K562 treated with DMSO at 1 percent for 24 hours (cell line): ENCODE results near the gene NOS3. TPM values are rescaled to one million over a fixed set of nuclear protein-coding genes. Genes with fewer than 3 reads are reported as not detected.

Experiments used
- total RNA-seq: library from RNA; unstranded; fragments of 300-600 nt; gene quantifications from 2 replicates; pipeline ENCODE4 v1.2.3, GENCODE V29; 2022; ENCODE audit warnings: low read depth; ENCODE audit not compliant: insufficient read depth

The NOS3 gene
- 91.7 and 109 TPM in 2 replicates for total RNA-seq

DNA sequence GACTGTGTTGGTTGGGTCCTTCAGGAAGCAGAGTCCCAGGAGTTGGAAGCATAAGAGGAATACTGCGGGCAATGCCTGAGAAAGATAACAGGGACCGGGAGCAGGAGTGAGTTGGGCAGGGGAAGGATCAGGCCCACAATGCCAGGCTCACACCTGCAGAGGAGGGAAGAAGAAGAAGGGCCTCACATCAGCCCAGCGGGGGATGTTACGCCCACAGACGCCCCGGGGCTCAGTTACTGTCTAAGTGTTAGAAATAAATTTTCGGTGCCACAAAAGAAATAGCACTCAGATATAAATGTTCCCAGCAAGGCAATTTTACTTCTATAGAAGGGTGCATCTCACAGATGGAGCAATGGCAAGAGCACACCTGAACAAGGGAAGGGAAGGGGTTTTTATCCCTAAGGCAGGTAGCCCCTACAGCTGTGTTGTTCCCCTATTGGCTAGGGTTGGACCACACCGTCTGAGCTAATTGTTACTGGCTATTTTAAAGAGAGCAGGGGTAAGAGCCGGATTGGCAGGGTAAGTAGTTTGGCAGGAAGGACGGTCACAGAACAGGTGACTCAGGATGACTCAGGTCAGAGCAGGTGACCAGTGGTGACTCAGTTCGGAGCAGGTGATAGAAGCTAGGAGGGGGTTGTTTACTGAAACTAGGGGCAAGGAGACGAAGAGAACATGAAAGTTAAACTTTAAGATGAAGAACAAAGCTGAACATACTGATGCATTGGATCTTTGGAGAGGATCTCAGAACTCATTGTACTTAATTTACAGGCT, at the start of gene NOS3:
Gene NOS3 (plus strand): TSS at position 602 of the 771 bp plus-strand sequence. CDS start 2,787 bp downstream, outside the sequence.

DNA sequence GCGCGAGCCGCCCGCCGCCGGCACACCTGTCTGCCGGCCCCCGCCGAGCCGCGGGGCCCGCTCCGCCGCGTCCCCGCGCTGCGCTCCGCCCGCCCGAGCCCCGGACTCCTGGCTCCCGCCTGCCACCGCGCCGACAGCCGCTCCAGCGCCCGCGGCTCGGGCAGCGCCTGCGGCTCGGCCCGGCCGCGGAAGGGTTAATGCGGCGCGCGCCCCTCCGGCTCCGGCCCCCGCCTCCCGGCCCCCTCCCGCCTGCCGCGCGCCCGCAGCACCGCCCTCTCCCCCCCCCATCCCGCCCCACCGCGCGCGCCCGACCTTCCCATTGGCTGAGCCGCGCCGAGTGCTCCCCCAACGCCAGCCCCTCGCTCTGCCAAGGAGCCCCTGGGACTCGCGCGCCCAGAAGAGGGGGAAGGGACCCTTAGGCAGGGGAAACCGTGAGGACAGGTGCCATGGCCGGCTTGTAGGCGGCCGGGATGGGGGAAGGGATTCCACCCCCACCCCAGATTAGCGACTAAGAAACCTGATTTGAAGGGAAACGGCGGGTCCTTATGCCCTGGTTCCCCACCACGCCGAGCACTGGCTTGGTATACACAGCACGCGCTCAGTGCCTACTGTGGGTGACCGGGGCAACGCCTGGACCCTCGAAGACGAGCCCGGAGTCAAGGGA, 12.6 kb upstream of the NOS3 start, which contains the start of gene KCNH2:
Gene KCNH2 (minus strand): TSS at position 196 of the 664 bp plus-strand sequence. CDS start 408 bp downstream, outside the sequence.

DNA sequence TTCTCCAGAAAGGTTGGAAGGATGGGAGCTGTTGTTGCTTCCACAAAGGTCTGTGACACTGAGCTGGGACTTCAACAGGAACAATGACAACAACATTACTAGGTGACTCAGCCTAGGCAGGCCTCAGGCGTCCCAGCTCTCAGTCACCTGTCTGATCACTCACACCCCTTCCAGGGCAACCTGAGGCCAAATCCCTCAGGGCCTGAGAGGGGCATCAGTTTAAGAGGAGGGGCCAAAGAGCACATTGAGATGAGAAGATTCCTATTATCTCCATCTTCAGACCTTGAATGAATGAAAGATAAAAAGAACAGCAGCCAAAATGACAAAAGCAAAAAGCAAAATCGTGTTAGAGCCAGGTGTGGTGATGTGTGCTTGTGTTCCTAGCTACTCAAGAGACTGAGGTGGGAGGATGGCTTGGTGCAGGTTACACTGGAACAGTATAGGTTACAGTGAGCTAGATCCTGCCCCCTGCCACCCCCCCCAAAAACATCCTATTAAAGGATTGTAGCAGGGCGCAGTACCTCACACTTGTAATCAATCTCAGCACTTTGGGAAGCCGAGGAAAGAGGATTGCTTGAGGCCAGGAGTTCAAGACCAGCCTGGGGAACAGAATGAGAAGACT, 33.7 kb downstream of the NOS3 start, which contains the start of gene ATG9B:
Gene ATG9B (minus strand): TSS at position 60 of the 622 bp plus-strand sequence. CDS start 71 bp downstream, outside the sequence.

DNA sequence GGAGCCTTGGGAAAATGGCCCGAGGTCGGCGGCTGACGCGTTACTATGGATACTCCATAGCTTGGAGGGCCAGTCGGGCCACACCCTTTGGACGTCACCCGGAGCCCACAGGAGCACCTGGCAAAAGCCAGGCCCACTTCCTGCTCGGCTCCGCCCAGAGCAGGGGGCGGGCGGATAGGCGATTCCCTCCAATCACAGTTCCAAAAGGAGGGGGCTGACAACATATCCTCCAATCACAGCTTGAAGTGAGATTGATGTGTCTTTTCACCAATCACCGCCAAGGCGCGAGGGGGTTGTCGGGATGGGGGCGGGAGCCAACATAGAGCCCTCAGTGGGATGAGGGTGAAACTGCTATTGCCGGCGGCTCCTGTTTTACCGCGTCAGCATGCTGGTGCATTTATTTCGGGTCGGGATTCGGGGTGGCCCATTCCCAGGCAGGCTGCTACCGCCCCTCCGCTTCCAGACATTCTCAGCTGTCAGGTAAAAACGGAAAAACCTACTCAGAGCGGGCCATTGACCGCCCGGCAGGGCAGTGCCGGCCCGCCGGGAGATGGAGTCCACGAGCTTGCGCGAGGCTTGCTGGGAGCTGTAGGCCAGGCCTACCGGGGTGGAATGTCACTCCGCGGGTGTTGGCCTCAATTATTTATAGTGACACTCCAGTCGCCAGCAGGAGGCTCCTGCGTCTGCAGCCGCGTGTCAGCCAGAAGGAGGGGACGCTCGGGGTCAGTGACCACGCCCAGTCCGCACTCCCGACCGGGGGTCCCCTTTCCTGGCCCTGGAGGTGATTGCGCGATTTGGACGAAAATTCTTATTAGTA, 37.5 kb downstream of the NOS3 start, which contains the start of gene ABCB8:
Gene ABCB8 (plus strand): TSS at position 320 of the 817 bp plus-strand sequence. CDS start 66 bp downstream, at position 386.

DNA sequence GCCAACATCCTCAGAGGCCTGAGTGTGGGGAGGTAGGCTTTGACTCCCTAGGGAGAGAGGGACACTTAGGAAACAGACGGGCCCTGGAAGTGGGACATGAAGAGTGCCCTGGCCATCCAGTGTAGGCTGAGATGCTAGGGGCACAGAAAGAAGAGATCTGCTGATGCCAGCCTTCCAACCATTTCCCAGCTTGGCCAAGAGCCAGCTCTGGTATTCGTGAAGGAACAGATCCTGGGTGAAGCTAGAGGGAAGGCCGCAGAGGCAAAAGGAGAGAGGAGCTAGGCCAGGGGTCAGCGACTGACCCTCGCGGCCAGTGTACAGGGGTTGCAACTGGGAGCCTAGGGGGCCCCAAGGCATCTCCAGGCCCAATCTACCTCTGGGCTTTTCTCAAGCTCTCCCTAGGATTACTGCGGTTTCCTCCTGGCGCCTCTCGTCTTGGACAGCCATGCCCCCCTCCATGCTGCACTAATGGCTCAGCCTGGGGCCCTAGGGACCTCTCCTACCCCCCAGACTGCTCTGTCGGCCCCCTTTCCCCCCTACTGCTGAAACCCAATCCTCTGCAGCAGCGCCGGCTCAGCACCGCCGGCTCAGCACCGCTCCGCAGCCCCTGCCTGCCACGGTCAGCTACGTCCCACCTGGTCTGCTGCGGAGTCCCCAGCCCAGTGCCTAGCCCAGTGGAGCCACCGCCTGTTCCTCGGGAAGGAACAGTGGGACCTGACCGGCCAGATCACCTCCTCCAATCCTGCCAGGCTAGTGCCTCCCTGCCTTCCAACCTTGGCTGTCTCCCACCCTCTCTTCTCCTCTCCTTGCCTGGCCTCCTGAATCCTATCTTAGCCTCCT, 57.4 kb downstream of the NOS3 start, which contains the start of gene ASIC3:
Gene ASIC3 (plus strand): TSS at position 556 of the 840 bp plus-strand sequence. CDS start 355 bp downstream, outside the sequence.

DNA sequence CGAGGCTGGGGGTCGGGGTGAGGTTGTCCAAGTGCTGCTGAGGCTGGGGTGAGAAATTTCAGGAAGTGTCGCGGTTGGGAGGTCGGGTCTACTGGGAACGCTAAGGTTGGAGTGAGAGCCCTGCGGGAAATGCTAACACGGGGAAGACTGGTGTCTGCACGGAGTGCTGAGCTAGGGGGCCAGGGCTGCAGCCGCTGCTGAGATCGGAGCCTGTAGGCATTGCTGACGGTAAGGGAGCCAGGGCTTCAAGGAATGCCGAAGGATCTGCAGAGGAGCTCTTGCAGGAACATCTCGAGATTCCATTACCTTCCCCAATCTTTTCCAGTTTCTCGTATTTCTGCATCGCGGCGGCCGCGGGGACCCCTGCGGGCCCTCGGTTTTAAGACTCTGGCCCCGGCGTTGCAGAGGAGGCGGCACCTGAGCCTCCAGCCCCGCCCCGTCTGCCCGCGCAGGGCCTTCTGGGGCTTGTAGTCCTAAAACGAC, 66.7 kb downstream of the NOS3 start, which contains the start of gene CDK5:
Gene CDK5 (minus strand): TSS at position 392 of the 483 bp plus-strand sequence. CDS start 49 bp downstream, at position 343.

DNA sequence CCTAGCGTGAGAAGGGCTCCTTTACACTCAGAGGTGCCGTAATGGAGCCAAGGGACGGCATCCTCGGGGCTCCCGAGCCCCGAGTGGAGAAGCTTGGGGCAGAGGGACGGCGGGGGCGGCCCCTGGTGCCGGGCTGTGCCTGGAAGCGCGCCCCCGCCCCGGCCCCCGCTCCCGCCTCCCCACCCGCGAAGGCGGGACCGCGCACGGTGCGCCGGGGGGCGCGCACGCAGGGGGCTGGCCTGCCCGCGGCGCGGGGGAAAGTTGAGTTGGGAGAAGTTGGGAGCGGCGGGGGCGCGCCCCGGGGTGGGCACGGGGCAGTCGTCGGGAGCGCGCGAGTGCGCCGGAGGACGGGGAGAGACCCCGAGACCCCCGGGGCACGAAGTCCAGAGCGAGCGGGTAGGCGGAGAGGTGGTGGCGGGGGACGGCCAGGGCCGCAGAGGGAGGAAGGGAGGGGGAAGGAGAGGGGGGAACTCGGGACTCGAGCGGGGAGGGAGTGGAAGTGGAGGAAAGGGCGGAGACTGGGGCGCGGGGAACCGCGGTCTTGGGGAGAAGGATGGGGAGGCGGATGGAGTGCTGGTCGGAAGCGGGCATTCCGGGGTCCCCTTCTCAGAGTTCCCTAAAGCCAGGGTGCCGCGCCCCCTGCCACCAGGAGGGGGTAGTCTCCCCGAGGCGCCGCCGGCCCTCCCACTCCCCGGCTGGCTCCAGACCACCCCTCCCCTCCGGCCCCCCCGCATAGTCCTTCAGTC, 68.7 kb downstream of the NOS3 start, which contains the start of gene SLC4A2:
Gene SLC4A2 (plus strand): TSS at position 223 of the 746 bp plus-strand sequence. CDS start 2,399 bp downstream, outside the sequence.

Other genes starting within 250 kb of the NOS3 start
- gene TMEM176B, start 190.7 kb upstream of the NOS3 start, total RNA-seq, result 1.3 and 3.0 TPM in 2 replicates
- 1.9 and 2.6 TPM in 2 replicates for gene TMEM176A, start 190.2 kb upstream of the NOS3 start, total RNA-seq
- not detected in 2 replicates for gene AOC1, start 138.5 kb upstream of the NOS3 start, total RNA-seq
- 138 and 157 TPM in 2 replicates for gene KCNH2, start 12.7 kb upstream of the NOS3 start, total RNA-seq
- gene ATG9B, start 33.5 kb downstream of the NOS3 start, total RNA-seq, result 5.4 and 7.1 TPM in 2 replicates
- 51.8 and 53.5 TPM in 2 replicates for gene ABCB8, start 37.4 kb downstream of the NOS3 start, total RNA-seq
- gene ASIC3, start 57.5 kb downstream of the NOS3 start, total RNA-seq, result 11.0 and 13.6 TPM in 2 replicates
- 47.3 and 50.2 TPM in 2 replicates for gene CDK5, start 66.9 kb downstream of the NOS3 start, total RNA-seq
- 348 and 378 TPM in 2 replicates for gene SLC4A2, start 68.6 kb downstream of the NOS3 start, total RNA-seq
- 144 and 155 TPM in 2 replicates for gene FASTK, start 89.8 kb downstream of the NOS3 start, total RNA-seq
- 309 and 332 TPM in 2 replicates for gene TMUB1, start 92.5 kb downstream of the NOS3 start, total RNA-seq
- gene AGAP3, start 95.5 kb downstream of the NOS3 start, total RNA-seq, result 112 and 114 TPM in 2 replicates
- gene GBX1, start 176.7 kb downstream of the NOS3 start, total RNA-seq, result not detected in 2 replicates
- not detected in 2 replicates for gene ASB10, start 196.2 kb downstream of the NOS3 start, total RNA-seq
- not detected in 2 replicates for gene H2BK1, start 219.5 kb downstream of the NOS3 start, total RNA-seq
- 51.5 and 53.2 TPM in 2 replicates for gene ABCF2, start 236.2 kb downstream of the NOS3 start, total RNA-seq
- gene CHPF2, start 241.5 kb downstream of the NOS3 start, total RNA-seq, result 68.6 and 74.9 TPM in 2 replicates